ENCODE results near the gene SYNM. TPM values are rescaled to one million over a fixed set of nuclear protein-coding genes. Genes with fewer than 3 reads are reported as not detected.

Gene SYNM
- total and polyA plus RNA-seq, 7 donors, result 0.69 to 1,357 (median 731) TPM

GRCh38 chr15:99076109-99076508, 28.8 kb upstream of the SYNM start:
- Histone ChIP-seq H3K4me1 (no peaks in the 10 kb centered on the region), H3K9me3 (no peaks in the 10 kb centered on the region), H3K36me3 (no peaks in the 10 kb centered on the region), H3K27ac (peak overlapping the region in 3 of 4 donors; percentile 60 to 61 (median 61)), H3K4me3 (peak overlapping the region in 2 of 4 donors; percentile 37 to 40), H3K27me3 (no peaks in the 10 kb centered on the region)
- intact Hi-C loops (cut with DNase I), result loop anchor here (2.0 kb wide), 2 partner anchors 557 to 633 kb away; no protein-coding TSS in a partner anchor
- DNase-seq, result no peak
- 50 to 74% methylated on average over 2 of the region's 2 CpGs for WGBS, 2 donors
- TF ChIP-seq POLR2AphosphoS5 (IDR thresholded peaks at IDR 0.05) (no peak), EP300 (IDR thresholded peaks at IDR 0.05) (no peak), POLR2A (IDR thresholded peaks at IDR 0.05) (no peak)
- TF ChIP-seq, protein P1, sequence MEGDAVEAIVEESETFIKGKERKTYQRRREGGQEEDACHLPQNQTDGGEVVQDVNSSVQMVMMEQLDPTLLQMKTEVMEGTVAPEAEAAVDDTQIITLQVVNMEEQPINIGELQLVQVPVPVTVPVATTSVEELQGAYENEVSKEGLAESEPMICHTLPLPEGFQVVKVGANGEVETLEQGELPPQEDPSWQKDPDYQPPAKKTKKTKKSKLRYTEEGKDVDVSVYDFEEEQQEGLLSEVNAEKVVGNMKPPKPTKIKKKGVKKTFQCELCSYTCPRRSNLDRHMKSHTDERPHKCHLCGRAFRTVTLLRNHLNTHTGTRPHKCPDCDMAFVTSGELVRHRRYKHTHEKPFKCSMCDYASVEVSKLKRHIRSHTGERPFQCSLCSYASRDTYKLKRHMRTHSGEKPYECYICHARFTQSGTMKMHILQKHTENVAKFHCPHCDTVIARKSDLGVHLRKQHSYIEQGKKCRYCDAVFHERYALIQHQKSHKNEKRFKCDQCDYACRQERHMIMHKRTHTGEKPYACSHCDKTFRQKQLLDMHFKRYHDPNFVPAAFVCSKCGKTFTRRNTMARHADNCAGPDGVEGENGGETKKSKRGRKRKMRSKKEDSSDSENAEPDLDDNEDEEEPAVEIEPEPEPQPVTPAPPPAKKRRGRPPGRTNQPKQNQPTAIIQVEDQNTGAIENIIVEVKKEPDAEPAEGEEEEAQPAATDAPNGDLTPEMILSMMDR (IDR thresholded peaks at IDR 0.05), result no peak

- Histone ChIP-seq H3K4me1 (no peaks in the 10 kb centered on the region), H3K27ac (peak overlapping the region; percentile 48 to 61 (median 60)), H3K36me3 (no peaks in the 10 kb centered on the region), H3K9me3 (no peaks in the 10 kb centered on the region), H3K4me3 (peak overlapping the region in 3 of 4 donors; percentile 32 to 40 (median 37)), H3K27me3 (no peaks in the 10 kb centered on the region)
- intact Hi-C loops (cut with DNase I), result loop anchor here (2.0 kb wide), 2 partner anchors 558 to 634 kb away; no protein-coding TSS in a partner anchor
- peak; percentile 82 for DNase-seq
- WGBS, 2 donors, result 5 to 7% methylated on average over 10 of the region's 10 CpGs
- no peak for TF ChIP-seq EP300 (IDR thresholded peaks at IDR 0.05)
- TF ChIP-seq, protein P1 (IDR thresholded peaks at IDR 0.05), result peak; percentile 80 to 86 (median 82)
Measured at GRCh38 chr15:99076555-99077308, 28.1 kb upstream of the SYNM start.

DNA sequence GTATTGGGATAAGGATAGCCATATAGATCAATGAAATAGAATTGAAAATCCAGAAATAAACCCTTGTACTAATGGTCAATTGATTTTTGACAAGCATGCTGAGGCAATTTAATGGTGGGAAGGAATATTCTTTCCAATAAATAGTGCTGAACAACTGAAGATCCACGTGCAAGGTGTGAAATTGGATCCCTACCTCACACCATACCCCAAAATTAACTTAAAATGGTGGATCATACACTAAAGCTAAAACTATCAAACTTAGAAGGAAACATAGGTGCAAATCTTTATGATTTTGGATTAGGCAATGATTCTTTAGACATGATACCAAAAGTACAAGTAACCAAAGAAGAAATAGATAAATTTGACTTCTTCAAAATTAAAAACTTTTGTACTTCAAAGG, 22.1 kb upstream of the SYNM start:
- intact Hi-C loops (cut with DNase I), result no loop called here
- Histone ChIP-seq H3K36me3 (no peaks in the 10 kb centered on the region), H3K4me1 (peaks cover 0 to 8% (median 0%) of the 10 kb centered on the region in 4 donors), H3K4me3 (no peak overlapping the region), H3K27ac (no peak overlapping the region), H3K9me3 (no peaks in the 10 kb centered on the region), H3K27me3 (no peaks in the 10 kb centered on the region)
- DNase-seq, result no peak
- TF ChIP-seq EP300 (IDR thresholded peaks at IDR 0.05), result no peak
- 82 to 90% methylated on average over 1 of the region's 1 CpG for WGBS, 2 donors

- Histone ChIP-seq H3K27me3 (no peaks in the 10 kb centered on the region), H3K36me3 (no peaks in the 10 kb centered on the region), H3K4me3 (no peak overlapping the region), H3K9me3 (no peaks in the 10 kb centered on the region), H3K27ac (peak overlapping the region in 1 of 4 donors; percentile 34), H3K4me1 (peaks cover 0 to 8% (median 0%) of the 10 kb centered on the region in 4 donors)
- TF ChIP-seq, protein P1 (IDR thresholded peaks at IDR 0.05), result no peak
- TF ChIP-seq EP300 (IDR thresholded peaks at IDR 0.05), result no peak
- TF ChIP-seq POLR2AphosphoS5 (IDR thresholded peaks at IDR 0.05), result no peak
- no peak for TF ChIP-seq POLR2A (IDR thresholded peaks at IDR 0.05)
- no peak for DNase-seq
- intact Hi-C loops (cut with DNase I), result no loop called here
- WGBS, 2 donors, result 92 to 95% methylated on average over 10 of the region's 10 CpGs
Measured at GRCh38 chr15:99084965-99085364, 19.9 kb upstream of the SYNM start.

DNA sequence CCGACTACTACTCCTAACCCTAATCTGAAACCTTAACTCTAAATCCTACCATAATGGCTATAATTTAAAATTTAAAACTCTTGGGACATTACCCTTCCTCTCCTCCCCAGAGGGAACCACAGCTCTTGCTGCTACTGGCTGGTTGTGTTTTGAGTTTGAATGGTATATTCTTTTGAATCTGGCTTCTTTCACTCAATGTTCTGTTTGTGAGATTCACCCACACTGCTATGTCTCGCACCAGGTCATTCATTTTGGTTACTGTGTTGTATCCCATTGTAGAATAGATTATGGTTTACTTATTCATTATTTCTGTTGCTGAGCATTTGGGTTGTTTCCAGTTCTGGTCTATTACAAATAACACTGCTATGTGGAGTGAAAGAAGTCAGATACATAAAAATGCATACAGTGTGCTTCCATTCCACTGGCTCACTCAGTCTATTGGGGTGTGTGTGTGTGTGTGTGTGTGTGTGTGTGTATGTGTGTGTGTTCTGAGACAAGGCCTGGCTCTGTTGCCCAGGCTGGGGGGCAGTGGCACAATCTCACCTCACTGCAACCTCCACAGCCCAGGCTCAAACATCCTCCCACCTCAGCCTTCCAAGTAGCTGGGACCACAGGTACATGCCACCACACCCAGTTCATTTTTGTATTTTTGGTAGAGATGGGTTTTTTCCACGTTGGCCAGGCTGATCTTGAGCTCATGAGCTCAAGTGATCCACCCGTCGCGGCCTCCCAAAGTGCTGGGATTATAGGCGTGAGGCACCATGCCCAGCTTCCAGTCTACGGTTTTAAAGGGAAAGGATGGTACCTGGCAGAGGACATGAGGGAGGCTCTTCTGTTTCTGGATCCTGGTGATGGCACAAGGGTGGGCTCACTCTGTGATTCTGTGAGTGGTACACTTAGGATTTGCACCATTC, 19.2 kb upstream of the SYNM start:
- H3K4me3 ChIP-seq, result no peak overlapping the region

More for the DNA sequence above, 19.2 kb upstream of the SYNM start:
- WGBS, 2 donors, result 75 to 84% methylated on average over 8 of the region's 8 CpGs
- no peaks in the 10 kb centered on the region for H3K27me3 ChIP-seq
- intact Hi-C loops (cut with DNase I), result no loop called here
- peak overlapping the region in 2 of 4 donors; percentile 34 to 53 for H3K27ac ChIP-seq
- H3K36me3 ChIP-seq, result no peaks in the 10 kb centered on the region
- TF ChIP-seq POLR2A (IDR thresholded peaks at IDR 0.05) (no peak), POLR2AphosphoS5 (IDR thresholded peaks at IDR 0.05) (no peak), EP300 (IDR thresholded peaks at IDR 0.05) (no peak)
- TF ChIP-seq, protein P1 (IDR thresholded peaks at IDR 0.05), result no peak
- peaks cover 0 to 8% (median 0%) of the 10 kb centered on the region in 4 donors for H3K4me1 ChIP-seq
- no peak for DNase-seq
- no peaks in the 10 kb centered on the region for H3K9me3 ChIP-seq
